AG04449 (cell line): Measurements from ENCODE around the gene MAPK11.

ENCODE experiments used
- CTCF ChIA-PET: fragments of 350-600 bp; formaldehyde crosslinking; extraction: SDS; loops from one replicate; lab custom pipeline; 2021; ENCODE audit warnings: antibody characterized with exemption; lab: Yijun Ruan, JAX
- POLR2A ChIA-PET: fragments of 400-600, 350-600 bp; formaldehyde crosslinking; extraction: SDS; loops from one replicate; lab custom pipeline; 2020; ENCODE audit warnings: antibody characterized with exemption, inconsistent platforms; lab: Yijun Ruan, JAX
- DNase-seq: peaks from one replicate; pipeline ENCODE4 v3.0.0-alpha.2; 2010; ENCODE audit warnings: low read depth, low spot score
- H3K4me3 ChIP-seq: 2 replicates; pipeline ENCODE4 v1.5.1; 2011; ENCODE audit warnings: low read depth, mild to moderate bottlenecking, control low read depth, low read length
- TF ChIP-seq, protein P1 (sequence below): IDR thresholded peaks from one replicate; pipeline ENCODE4 v1.5.1; 2011; ENCODE audit warnings: mild to moderate bottlenecking, moderate library complexity, low read length, control low read depth, inconsistent platforms; ENCODE audit not compliant: insufficient read depth; ENCODE audit errors: missing control alignments

MAPK11 gene

DNA sequence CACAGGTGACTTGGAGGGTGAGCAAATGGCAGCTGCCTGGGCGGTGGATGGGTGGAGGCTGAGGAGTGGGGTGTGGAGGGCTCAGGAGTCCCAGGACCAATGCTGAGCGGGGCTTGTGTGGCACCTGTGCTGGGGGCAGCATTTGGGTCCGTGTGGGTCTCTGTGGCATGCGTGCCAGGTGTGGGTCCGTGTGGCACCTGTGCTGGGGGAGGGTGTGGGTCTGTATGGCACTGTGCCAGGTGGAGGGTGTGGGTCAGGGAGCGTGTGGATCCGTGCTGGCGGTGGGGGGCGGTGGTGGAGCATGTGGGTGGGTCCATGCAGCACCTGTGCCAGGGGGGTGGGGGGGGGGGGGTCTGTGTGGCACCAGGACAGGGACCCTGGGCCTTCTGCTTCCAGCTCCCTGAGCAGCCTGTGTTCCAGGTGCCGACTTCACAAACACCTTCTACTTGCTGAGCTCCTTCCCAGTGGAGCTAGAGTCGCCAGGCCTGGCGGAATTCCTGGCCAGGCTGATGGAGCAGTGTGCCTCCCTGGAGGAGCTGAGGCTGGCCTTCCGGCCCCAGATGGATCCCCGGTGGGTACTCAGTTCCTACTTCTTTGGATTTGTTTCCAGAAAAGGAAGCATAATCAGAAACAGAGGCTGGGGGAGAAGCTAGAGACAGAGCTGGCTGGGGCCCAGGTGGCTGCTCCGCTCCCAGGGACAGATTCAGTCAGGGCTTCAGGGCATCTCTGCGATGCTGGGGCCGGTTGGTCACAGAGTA, 54.7 kb downstream of the MAPK11 start:
- no peak overlapping the region for H3K4me3 ChIP-seq
- CTCF ChIA-PET: interaction anchor here (1.2 to 6.6 kb wide), 4 partner anchors 8 to 68 kb away, joined by 3 to 62 read pairs (median 10); no protein-coding TSS in a partner anchor
- POLR2A ChIA-PET: no interaction called here
- no peak for DNase-seq
- TF ChIP-seq, protein P1, sequence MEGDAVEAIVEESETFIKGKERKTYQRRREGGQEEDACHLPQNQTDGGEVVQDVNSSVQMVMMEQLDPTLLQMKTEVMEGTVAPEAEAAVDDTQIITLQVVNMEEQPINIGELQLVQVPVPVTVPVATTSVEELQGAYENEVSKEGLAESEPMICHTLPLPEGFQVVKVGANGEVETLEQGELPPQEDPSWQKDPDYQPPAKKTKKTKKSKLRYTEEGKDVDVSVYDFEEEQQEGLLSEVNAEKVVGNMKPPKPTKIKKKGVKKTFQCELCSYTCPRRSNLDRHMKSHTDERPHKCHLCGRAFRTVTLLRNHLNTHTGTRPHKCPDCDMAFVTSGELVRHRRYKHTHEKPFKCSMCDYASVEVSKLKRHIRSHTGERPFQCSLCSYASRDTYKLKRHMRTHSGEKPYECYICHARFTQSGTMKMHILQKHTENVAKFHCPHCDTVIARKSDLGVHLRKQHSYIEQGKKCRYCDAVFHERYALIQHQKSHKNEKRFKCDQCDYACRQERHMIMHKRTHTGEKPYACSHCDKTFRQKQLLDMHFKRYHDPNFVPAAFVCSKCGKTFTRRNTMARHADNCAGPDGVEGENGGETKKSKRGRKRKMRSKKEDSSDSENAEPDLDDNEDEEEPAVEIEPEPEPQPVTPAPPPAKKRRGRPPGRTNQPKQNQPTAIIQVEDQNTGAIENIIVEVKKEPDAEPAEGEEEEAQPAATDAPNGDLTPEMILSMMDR: no peak
